T-helper 2 cell treated with Interferon-gamma antibody and Interleukin-4, amounts not matched to agents 5 μg/mL and 100 μg/mL, for 36 hours (primary cell): ENCODE data around the gene DUSP22.
"Not testable (repeated sequence)": the region's sequence is repeated elsewhere in the genome, so short reads cannot be mapped to it uniquely, and the experiment has no call there.

Experiments
- DNase-seq: peaks from one replicate; pipeline ENCODE4 v3.0.0; 2021; ENCODE audit warnings: low spot score
- H3K27ac Mint-ChIP-seq: one replicate; pipeline ENCODE4 v1.8.0; 2021; ENCODE audit warnings: mild to moderate bottlenecking, mixed read lengths
- H3K27me3 Mint-ChIP-seq: one replicate; pipeline ENCODE4 v1.8.0; 2021; ENCODE audit warnings: low read depth, mixed read lengths
- H3K36me3 Mint-ChIP-seq: one replicate; pipeline ENCODE4 v1.8.0; 2021; ENCODE audit warnings: low read depth, mixed read lengths
- H3K4me1 Mint-ChIP-seq: one replicate; pipeline ENCODE4 v1.8.0; 2021; ENCODE audit warnings: low read depth, mixed read lengths
- H3K4me3 Mint-ChIP-seq: one replicate; pipeline ENCODE4 v1.8.0; 2022; ENCODE audit warnings: mild to moderate bottlenecking, moderate library complexity, mixed read lengths
- H3K9me3 Mint-ChIP-seq: one replicate; pipeline ENCODE4 v1.8.0; 2021; ENCODE audit warnings: mixed read lengths

DUSP22 gene

GRCh38 chr6:372336-372911 is 80.1 kb downstream of the DUSP22 start:
- no peak overlapping the region for H3K4me3 Mint-ChIP-seq
- H3K36me3 Mint-ChIP-seq = no peaks in the 10 kb centered on the region
- peaks cover 4% of the 10 kb centered on the region for H3K9me3 Mint-ChIP-seq
- DNase-seq = no peak
- H3K27ac Mint-ChIP-seq = no peak overlapping the region
- peaks cover 26% of the 10 kb centered on the region for H3K27me3 Mint-ChIP-seq
- H3K4me1 Mint-ChIP-seq = peaks cover 9% of the 10 kb centered on the region

GRCh38 chr6:373031-373430 is 80.7 kb downstream of the DUSP22 start:
- Mint-ChIP-seq H3K4me3 (no peak overlapping the region), H3K27me3 (peaks cover 23% of the 10 kb centered on the region)

GRCh38 chr6:373773-374724 is 81.8 kb downstream of the DUSP22 start:
- Mint-ChIP-seq H3K36me3 (no peaks in the 10 kb centered on the region), H3K4me3 (no peak overlapping the region), H3K27ac (no peak overlapping the region), H3K9me3 (peaks cover 4% of the 10 kb centered on the region), H3K27me3 (peaks cover 22% of the 10 kb centered on the region), H3K4me1 (peaks cover 9% of the 10 kb centered on the region)
- DNase-seq = no peak

More at GRCh38 chr6:373031-373430, 80.7 kb downstream of the DUSP22 start:
- no peak for DNase-seq
- Mint-ChIP-seq H3K9me3 (peaks cover 4% of the 10 kb centered on the region), H3K27ac (no peak overlapping the region), H3K4me1 (peaks cover 9% of the 10 kb centered on the region), H3K36me3 (no peaks in the 10 kb centered on the region)

GRCh38 chr6:374956-375355 is 82.7 kb downstream of the DUSP22 start:
- Mint-ChIP-seq H3K9me3 (peaks cover 4% of the 10 kb centered on the region), H3K4me1 (peaks cover 11% of the 10 kb centered on the region), H3K4me3 (no peak overlapping the region), H3K27me3 (peaks cover 19% of the 10 kb centered on the region), H3K27ac (no peak overlapping the region), H3K36me3 (no peaks in the 10 kb centered on the region)
- no peak for DNase-seq

- H3K9me3 Mint-ChIP-seq = no peaks in the 10 kb centered on the region
- no peaks in the 10 kb centered on the region for H3K36me3 Mint-ChIP-seq
- peaks cover 19% of the 10 kb centered on the region for H3K27me3 Mint-ChIP-seq
- DNase-seq = no peak
- no peak overlapping the region for H3K4me3 Mint-ChIP-seq
- peaks cover 17% of the 10 kb centered on the region for H3K4me1 Mint-ChIP-seq
- H3K27ac Mint-ChIP-seq = no peak overlapping the region
Observed at GRCh38 chr6:376827-377640, 84.7 kb downstream of the DUSP22 start.

GRCh38 chr6:377641-378020 is 85.3 kb downstream of the DUSP22 start:
- not testable (repeated sequence) for H3K9me3 Mint-ChIP-seq, DNase-seq, H3K4me3 Mint-ChIP-seq, H3K36me3 Mint-ChIP-seq, H3K27ac Mint-ChIP-seq
- Mint-ChIP-seq H3K4me1 (peaks cover 15% of the 10 kb centered on the region), H3K27me3 (peaks cover 17% of the 10 kb centered on the region)

- no peak overlapping the region for H3K4me3 Mint-ChIP-seq
- H3K36me3 Mint-ChIP-seq = no peaks in the 10 kb centered on the region
- H3K27me3 Mint-ChIP-seq = peaks cover 11% of the 10 kb centered on the region
- peaks cover 12% of the 10 kb centered on the region for H3K4me1 Mint-ChIP-seq
- no peak overlapping the region for H3K27ac Mint-ChIP-seq
- no peak for DNase-seq
- H3K9me3 Mint-ChIP-seq = no peaks in the 10 kb centered on the region
Observed at GRCh38 chr6:378090-378957, 86.0 kb downstream of the DUSP22 start.

GRCh38 chr6:378958-379409 is 86.7 kb downstream of the DUSP22 start:
- DNase-seq = no peak
- peaks cover 12% of the 10 kb centered on the region for H3K4me1 Mint-ChIP-seq
- H3K4me3 Mint-ChIP-seq = no peak overlapping the region
- no peaks in the 10 kb centered on the region for H3K36me3 Mint-ChIP-seq
- H3K27me3 Mint-ChIP-seq = peaks cover 11% of the 10 kb centered on the region
- no peak overlapping the region for H3K27ac Mint-ChIP-seq
- H3K9me3 Mint-ChIP-seq = no peaks in the 10 kb centered on the region

- H3K27me3 Mint-ChIP-seq = peaks cover 8% of the 10 kb centered on the region
- H3K27ac Mint-ChIP-seq = no peak overlapping the region
- no peak for DNase-seq
- no peak overlapping the region for H3K4me3 Mint-ChIP-seq
- no peaks in the 10 kb centered on the region for H3K36me3 Mint-ChIP-seq
- no peaks in the 10 kb centered on the region for H3K9me3 Mint-ChIP-seq
- peaks cover 16% of the 10 kb centered on the region for H3K4me1 Mint-ChIP-seq
Observed at GRCh38 chr6:379410-380181, 87.3 kb downstream of the DUSP22 start.

GRCh38 chr6:380234-381218 is 88.2 kb downstream of the DUSP22 start:
- H3K27ac Mint-ChIP-seq = no peak overlapping the region
- no peak for DNase-seq
- H3K4me1 Mint-ChIP-seq = peaks cover 16% of the 10 kb centered on the region
- H3K4me3 Mint-ChIP-seq = no peak overlapping the region
- H3K27me3 Mint-ChIP-seq = peaks cover 5% of the 10 kb centered on the region
- no peaks in the 10 kb centered on the region for H3K36me3 Mint-ChIP-seq
- no peaks in the 10 kb centered on the region for H3K9me3 Mint-ChIP-seq

GRCh38 chr6:381742-382461 is 89.6 kb downstream of the DUSP22 start:
- Mint-ChIP-seq H3K4me1 (peaks cover 14% of the 10 kb centered on the region), H3K4me3 (no peak overlapping the region), H3K27me3 (peaks cover 5% of the 10 kb centered on the region), H3K36me3 (no peaks in the 10 kb centered on the region), H3K9me3 (no peaks in the 10 kb centered on the region), H3K27ac (no peak overlapping the region)
- no peak for DNase-seq
